Cardiac fibroblast (primary cell): ENCODE data around the gene KDM1A.
A peak's percentile ranks its signal among the peaks of the same experiment; 100 is the strongest.

Experiments used
- DNase-seq, 2 donors: peaks; one replicate each; pipeline versions ENCODE4 v3.0.0 to v3.0.0-alpha.2; 2010; ENCODE audit warnings: low read depth in 2 of 2
- H3K4me3 ChIP-seq, 2 donors: replicated peaks in 1 of 2; 1 replicate in 1 of 2; 2 replicates in 1 of 2; pipeline ENCODE4 v1.5.1; 2011; ENCODE audit warnings: low read depth in 2 of 2, low read length in 2 of 2, mild to moderate bottlenecking in 2 of 2, moderate library complexity in 1 of 2
- TF ChIP-seq, protein P1 (sequence below): IDR thresholded peaks from one replicate; pipeline ENCODE4 v1.5.1; 2011; ENCODE audit warnings: low read depth, mild to moderate bottlenecking, low read length, inconsistent platforms

The KDM1A gene

DNA sequence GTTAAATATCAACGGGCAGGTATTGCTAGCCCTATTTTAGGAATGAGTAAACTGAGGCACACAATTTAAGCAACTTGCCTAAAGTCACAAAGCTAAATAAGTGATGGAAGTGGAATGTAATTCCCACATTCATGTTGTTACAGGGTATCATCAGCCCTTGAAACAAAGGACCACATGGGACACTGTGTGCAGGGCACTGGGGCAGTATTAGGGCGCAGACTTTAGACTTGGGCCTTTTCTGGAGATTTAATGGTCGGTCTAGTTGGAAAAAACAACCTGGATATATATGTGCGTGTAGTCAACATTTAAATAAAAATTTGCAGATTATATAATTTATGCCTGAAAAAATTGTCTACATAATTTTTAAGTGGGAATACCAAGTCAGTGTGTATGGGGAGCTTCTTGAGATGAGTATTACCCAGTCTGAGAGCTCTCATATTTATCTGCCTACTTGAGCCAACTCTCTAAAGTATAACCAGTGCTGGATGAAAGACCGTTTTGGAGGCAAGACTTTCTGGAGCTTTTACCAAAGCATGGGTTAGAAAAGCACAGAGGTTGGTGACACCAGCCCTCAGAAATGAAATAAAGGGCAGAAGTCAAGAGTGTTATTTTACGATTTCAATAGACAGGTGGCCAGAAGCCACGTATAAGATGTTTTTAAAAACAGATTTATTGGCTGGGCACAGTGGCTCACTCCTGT lies 1.6 kb downstream of the KDM1A start:
- DNase-seq: peak; percentile 17 to 28
- H3K4me3 ChIP-seq: peak overlapping the region; percentile 87 to 88
- TF ChIP-seq, protein P1, sequence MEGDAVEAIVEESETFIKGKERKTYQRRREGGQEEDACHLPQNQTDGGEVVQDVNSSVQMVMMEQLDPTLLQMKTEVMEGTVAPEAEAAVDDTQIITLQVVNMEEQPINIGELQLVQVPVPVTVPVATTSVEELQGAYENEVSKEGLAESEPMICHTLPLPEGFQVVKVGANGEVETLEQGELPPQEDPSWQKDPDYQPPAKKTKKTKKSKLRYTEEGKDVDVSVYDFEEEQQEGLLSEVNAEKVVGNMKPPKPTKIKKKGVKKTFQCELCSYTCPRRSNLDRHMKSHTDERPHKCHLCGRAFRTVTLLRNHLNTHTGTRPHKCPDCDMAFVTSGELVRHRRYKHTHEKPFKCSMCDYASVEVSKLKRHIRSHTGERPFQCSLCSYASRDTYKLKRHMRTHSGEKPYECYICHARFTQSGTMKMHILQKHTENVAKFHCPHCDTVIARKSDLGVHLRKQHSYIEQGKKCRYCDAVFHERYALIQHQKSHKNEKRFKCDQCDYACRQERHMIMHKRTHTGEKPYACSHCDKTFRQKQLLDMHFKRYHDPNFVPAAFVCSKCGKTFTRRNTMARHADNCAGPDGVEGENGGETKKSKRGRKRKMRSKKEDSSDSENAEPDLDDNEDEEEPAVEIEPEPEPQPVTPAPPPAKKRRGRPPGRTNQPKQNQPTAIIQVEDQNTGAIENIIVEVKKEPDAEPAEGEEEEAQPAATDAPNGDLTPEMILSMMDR: no peak

DNA sequence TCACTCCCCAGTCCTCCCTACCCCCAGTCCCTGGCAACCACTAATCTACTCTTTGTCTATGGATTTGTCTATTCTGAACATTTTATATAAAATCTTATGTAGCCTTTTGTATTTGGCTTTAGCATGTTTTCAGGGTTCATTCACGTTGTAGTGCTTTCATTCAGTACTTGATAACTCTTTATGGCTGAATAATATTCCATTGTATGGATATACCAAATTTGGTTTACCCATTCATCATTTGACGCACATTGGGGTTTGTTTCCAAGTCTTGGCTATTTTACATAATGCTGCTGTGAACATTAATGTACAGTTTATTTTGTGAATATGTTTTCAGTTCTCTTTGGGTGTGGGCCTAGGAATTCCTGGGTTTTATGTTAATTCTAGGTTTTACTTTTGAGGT lies 2.6 kb downstream of the KDM1A start:
- no peak overlapping the region for H3K4me3 ChIP-seq
- TF ChIP-seq, protein P1: no peak
- DNase-seq: no peak

DNA sequence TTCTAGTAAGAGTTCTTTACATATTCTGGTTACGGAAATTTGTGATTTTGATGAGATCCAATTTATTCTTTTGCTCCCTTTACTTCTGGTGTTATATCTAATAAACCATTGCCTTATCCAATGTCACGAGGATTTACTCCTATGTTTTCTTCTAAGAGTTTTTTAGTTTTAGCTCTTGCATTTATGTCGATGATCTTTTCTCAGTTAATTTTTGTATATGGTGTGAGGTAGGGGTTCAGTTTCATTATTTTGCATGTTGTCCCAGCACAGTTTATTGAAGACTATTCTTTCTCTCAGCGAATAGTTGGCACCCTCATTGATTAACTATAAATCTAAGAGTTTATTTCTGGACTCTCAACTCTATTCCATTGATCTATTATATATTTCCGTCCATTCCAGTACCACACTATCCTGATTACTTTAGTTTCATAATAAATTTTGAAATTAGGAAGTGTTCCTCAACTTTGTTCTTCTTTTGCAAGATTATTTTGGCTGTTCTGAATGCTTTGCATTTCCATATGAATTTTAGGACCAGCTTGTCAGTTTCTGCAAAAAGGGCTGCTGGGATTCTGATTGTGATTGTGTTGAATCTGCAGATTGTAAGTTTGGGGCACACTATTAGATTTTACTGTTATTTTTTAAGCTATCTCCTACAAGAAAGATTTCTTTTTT lies 4.0 kb downstream of the KDM1A start:
- no peak for DNase-seq
- TF ChIP-seq, protein P1: no peak
- no peak overlapping the region for H3K4me3 ChIP-seq

DNA sequence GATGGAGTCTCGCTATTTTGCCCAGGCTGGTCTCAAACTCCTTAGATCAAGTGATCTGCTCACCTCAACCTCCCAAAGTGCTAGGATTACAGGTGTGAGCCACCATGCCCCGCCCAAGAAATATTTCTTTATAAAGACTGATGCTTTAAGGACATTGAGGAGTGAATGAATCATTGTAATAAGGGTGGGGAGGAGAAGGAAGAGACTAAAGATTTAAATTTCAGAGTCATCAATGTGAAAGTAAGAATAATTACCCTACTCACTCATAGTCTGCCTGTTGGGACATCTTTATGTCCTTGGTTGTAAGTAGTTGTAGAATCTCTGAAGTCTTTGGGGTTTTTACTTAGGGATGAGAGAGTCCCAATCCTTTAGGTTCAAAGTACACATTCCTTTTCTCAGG lies 7.3 kb downstream of the KDM1A start:
- H3K4me3 ChIP-seq: no peak overlapping the region
- TF ChIP-seq, protein P1: no peak
- peak in 1 of 2 donors; percentile 18 for DNase-seq

DNA sequence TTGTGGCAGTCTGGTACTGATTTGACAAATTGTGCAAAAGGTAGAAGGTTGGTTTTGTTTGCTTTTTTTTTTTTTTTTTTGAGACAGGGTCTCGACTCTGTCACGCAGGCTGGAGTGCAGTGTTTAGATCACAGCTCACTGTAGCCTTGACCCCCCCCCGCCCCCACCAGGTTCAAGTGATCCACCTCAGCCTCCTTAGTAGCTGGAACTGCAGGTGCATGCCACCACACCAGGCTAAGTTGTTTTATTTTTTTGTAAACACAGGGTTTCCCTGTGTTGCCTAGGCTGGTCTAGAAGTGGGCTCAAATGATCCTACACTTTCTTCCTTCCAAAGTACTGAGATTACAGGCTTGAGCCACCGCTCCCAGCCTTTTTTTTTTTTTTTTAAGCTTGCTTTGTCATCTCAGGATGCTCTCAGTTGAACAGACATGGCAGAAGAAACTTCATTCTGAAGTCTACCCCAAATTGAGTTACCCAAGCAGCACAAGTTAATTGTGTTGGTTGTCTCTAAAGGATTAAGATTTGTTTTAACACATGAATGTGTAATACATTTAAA lies 8.2 kb downstream of the KDM1A start:
- TF ChIP-seq, protein P1: no peak
- no peak for DNase-seq
- H3K4me3 ChIP-seq: no peak overlapping the region

DNA sequence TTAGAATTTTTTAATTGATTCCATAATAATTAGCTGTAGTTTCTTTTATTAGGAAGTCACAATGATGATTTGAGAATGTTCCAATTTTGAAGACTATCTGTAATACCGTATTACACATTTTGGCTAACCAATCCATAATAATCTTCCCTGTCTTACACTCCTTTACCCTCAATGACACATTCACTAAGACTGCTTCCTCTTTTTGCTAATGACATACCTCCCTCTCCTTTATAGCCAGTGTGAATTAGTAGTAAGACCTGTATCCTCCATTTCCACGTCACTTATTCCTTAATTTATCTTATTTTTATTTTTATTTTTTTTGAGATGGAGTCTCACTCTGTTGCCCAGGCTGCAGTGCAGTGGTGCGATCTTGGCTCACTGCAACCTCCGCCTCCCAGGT lies 10.1 kb downstream of the KDM1A start:
- no peak for DNase-seq
- TF ChIP-seq, protein P1: no peak

More for the DNA sequence above, 10.1 kb downstream of the KDM1A start:
- H3K4me3 ChIP-seq: no peak overlapping the region
